HG03442 (cell line): Measurements from ENCODE around the gene FHIP1A.

ENCODE experiments used
- ATAC-seq: cut with Tn5 transposase; IDR thresholded peaks from one replicate; pipeline ENCODE4 v1.9.1; 2021; ENCODE audit warnings: mild to moderate bottlenecking, moderate library complexity; ENCODE audit not compliant: unreplicated experiment

Gene FHIP1A

DNA sequence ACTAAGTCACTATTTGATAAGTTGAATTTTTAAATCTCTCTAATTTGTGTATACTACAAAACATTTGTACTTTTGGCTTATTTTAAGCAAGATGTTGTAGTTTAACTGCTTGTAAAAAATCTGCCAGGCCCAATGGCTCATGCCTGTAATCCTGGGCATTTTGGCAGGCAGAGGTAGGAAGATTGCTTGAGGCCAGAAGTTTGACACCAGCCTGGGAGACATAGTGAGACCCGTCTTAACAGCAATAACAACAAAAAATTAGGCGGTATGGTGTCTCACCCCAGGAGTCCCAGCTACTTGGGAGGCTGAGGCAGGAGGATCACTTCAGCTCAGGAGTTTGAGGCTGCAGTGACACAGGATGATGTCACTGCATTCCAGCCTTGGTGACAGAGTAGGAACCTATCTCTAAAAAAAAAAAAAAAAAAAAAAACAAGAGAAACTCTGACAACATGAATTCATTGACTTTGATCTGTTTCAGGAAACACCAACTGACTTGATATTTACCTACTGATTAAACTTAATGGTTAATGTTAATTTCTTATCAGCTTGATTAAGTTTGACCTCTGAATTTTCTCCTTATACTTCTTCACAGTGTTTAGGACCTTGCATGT, 8.9 kb downstream of the FHIP1A start:
- no peak for ATAC-seq

DNA sequence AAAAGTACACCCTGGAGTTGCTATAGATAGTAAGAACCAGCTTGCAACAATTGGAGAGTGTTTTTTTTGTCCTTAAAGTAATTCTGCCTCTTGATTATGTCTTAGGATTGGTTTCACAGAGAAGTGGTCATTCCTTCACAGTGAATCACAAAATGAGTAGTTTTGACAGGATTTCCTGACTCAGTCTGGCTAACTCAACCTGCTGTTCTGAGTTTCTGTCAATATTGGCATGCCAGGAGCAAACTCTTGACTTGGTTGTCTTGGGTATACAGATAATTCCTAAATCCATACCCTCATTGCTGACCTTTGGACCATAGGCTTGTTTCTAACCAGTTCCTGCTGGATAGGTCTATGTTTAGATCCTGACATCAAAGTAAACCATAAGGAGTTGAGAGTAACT, 9.4 kb downstream of the FHIP1A start:
- no peak for ATAC-seq

DNA sequence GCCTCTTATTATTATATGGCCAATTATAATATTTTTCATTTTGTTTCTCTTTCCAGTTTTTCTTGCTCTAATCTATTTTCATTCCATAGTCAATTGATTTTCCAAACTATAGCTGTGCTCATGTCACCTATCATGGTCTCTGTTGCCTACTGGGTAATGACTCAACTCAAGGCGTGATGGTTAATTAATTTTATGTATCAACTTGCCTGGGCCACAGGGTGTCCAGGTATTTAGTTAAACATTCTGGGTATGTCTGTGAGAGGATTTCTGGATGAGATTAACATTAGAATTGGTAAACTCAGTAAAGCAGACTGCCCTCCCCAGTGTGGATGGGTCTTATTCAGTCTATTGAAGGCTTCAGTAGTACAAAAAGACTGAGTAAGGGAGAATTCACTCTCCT, 9.9 kb downstream of the FHIP1A start:
- no peak for ATAC-seq

DNA sequence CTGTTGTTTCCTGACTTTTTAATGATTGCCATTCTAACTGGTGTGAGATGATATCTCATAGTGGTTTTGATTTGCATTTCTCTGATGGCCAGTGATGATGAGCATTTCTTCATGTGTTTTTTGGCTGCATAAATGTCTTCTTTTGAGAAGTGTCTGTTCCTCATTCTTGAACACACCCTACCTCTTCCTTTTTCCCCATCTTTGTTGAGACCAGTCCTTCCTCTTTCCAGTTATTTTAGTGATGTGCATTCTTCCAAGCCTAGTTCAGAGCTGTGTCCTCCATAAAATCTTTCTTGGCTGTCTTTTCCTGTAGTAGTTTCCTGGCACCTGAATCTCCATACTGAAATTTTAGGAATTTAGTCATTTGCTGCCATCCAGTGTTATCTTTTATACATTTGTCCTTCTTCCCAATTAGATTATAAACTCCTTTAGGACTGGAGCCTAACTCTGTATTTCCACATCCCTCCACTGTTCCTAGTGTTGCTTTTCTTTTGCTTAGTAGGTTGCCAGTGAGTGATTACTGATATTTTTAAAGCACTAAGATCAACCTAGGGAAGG, 11.4 kb downstream of the FHIP1A start:
- no peak for ATAC-seq

DNA sequence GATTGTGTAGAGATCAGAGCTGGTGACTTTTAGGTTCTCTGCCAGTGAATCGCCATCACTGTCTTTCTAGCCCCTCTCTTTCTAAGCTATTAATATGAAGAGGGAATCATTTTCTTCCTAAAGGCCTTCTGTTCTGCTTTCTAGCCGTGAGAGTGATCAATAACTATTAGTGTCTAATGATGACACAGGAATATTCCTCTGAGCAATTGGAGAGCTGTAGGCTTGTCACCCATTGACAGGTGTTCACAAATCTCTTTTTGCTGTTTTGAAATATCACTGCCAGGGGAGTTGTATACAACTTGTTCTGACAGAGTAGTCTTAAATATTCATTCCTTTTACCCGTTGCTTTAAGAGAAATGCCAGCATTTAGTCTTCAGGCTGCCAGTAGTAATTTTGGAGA, 13.9 kb downstream of the FHIP1A start:
- no peak for ATAC-seq

DNA sequence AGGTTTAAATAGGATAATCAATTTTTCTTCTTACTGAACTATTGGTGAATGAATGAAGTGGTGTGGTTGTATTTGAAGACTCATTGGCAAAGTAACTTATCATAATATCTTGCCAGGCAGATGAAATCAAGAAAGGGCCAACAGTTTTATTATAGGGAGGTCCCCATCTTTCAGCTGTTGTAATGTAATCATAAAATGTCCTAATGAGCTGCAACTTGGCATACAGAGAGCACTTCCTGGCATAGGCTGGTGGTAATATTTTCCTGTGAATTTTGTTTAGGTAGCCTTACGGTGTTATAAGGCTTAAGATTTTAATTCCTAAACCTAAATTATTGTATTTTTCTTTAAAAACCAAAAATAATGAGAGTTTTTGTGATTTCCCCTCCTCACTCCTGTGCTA, 17.5 kb downstream of the FHIP1A start:
- no peak for ATAC-seq

DNA sequence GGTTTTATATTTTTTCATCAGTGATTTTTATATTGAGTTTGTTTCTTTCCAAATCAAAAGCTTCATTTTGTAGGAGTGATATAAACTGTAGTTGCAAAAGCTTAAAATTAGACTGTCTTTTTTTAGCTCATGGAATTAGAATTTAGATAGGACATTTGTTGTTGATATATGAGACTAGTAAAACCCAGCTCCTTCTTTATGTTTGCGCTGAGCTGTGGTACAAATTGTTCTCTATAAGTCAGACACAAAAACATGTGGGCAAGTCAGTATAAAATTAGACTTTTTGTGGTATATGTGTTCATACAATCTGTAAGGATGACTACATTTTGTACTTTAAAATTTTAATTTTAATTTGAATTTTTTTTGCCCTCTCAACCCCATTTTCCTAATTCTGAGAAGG, 18.3 kb downstream of the FHIP1A start:
- ATAC-seq, result no peak

DNA sequence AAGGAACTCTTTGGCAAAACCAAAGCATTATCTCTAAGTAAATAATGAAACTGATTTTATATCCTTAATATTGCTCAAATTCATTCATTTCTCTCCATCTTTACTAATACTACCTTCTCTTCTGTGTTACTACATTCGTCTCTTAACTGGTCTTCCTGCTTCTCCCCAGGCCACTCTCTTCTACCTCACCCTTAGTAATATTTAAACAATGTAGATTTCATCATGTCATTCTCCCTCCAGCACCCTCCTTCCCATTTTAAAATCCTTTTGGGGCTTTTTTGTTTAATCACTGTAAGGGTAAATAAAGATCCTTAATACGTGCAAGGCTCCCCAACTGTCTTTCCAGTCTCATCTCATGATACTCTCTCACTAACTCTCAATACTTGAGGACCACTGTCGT, 19.4 kb downstream of the FHIP1A start:
- ATAC-seq, result no peak

DNA sequence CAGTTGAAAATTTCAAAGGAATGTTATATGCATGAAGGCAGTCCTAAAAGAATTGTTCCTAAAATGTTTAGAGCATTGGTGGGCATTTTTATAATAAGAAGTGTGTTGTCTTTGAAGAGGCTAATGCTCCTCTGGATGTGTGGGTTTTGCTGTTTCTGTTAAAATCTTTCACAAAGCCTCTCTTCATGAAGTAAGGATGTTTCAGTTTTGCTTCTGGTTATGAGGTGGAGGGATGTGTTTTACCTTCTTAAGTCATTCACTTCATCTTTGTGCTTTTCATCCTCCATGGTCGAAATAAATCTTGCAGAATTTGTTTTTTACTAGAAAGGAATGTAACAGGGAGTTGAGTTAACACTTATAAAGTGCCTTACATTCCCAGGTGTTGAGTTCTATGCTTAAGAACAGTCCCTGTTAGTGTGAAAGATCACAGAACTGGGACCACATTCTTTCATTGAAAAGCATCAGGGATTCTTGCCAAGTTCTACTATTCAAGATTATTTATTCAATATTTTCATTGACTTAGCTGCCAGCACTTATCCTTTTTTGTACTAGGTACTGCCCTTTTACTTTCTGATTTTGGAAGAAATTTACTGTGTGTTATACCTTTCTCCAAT, 21.1 kb downstream of the FHIP1A start:
- no peak for ATAC-seq

DNA sequence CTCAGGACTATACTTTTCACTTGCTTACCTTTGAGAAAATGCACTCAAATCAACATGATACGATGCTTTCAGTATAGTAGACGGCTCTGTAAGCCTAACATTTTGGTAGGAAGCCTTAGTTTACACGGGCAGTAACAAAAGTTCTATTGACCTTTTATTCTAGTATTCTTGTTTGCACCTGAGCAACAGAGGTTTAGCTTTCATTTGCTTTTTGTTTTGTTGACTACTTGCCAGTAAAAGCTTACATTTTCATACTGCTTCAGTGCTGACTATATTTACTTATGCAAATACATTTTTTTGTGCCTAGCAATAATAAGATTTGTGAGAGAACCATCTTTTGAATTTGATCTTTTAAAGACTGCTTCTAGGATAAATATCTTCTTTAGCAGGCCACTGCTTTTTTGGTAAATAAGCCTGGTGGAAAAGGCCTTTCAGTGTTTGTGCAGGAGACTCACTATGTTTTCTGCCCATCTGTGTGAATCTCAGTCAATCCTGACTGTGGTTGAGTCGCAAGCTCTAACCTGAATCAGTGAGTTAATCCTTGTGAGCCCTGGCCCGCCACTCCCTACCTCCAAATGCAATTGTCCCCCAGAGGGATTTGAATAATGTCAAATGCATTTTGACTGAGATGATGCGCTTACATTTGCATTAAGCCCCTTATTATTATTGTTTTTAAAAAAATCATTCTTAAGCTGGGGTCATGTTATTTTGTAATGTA, 21.9 kb downstream of the FHIP1A start:
- no peak for ATAC-seq

DNA sequence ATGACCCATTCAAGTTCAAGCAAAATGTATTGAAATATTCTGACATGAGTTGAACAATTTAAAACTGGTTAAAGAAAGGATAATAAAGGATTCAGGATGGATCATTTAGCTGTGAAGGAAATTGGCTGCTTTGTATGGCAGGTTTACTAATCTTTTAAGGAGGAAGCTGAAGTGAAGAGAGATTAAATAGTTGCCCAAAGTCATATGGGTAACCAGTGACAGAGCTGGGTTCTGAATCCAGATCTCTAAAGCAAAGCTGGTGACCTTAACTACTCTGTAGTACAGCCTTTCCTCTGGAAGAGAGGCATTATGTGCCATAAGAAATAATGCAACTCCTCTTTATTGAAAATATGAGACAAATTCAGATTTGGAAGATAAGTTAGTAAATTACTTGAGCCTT, 22.8 kb downstream of the FHIP1A start:
- ATAC-seq, result no peak

DNA sequence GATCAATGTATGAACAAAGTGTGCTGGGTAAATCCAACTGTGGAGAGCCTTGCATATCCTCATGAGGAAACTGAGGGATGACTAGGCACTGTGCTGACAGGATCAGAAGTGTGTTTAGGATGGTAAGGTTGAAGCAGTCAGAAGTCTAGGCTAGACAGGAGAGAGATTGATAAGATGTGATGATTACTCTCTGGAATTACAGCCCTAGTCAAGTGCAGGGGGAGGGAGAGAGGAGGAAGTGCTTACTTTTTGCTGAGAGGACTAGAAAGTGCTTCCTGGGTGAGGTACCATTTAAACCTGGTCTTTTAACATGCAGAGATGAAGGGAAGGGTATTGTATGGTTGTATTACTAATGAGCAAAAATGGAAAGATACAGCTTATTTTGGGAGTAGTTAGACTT, 23.7 kb downstream of the FHIP1A start:
- no peak for ATAC-seq

DNA sequence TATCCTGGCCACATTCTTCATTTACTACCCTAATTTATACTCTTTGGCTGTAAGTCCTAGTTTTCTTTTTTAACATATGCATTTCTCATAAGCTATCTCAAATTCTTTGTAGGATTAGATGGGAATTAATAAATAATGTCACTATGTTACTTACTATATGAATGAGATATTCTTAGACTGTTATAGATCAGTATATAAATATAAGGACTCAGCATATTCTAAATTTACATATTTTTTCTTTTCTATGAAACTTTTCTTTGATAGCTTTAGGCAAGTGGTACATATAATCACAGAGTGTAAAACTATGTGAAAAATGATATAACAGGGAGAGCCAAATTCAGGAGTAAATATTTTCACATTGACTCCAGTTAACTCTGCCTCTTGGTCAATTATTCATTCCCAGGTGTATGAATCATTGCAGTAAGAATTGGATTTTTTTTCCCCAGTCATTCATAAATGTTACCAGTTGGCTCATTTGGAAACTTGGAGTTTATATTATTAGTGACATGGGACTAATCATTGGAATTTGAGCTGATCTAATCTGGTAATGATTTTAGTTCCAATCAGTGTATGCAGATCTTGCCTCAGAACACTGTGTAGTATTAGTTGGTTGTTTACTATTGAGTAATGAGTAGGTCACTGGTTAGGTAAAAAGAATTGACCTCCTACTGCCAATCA, 25.3 kb downstream of the FHIP1A start:
- no peak for ATAC-seq

DNA sequence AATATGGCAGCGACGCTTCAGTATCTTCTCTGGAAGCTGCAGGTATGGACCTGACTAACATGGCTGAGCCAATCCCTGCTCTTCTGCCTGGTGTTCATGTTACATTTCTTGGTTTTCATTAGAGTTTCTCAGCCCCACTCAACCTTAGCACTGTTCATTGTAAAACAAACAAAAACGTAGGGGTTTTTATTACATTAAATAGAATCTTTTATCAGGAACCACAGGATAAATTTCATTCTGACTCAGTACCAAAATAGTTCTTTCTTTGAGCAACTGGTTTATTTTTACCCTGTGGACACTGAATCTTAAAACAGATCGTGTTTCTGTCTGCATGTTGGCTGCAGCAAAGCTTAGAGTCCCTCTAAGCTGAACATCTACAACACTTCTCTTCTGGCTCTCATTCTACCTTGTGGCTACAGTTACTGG, 27.1 kb downstream of the FHIP1A start:
- ATAC-seq, result no peak

DNA sequence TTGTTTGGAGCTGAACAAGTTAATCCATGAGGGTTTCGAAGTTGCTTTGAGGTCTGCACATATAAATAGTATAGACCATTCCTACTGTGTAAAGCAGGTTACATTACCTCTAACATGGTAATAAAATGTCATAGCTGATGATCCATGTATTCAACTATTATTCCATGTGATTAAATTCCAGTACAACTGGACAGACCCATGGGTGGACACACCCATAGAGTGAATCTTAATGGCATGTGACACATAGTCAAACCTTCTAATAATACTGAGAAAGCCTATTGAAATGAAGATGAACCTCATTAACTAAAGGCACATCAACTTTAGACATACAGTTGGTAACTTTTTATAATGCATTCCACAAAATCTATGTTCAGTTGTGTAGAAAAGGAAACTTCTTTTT, 28.5 kb downstream of the FHIP1A start:
- ATAC-seq, result no peak

DNA sequence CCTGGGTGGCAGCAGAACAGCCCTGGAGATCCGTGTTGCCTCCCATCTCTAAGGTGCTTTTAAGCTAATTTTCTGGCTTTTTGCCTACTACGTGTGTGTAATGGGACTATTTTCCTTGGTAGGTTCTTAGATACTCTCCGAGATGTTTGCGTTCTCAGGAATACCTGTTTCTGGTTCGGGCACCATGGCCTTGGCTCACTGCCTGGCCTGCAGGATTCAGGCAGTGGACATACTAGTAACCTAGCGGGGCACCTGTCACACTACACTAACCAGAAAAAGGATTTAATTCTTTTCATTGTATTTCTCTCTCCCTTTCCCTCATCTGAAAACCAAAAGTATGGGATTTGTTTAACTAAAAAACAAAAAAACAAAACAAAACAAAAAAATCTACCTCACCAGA, 29.2 kb downstream of the FHIP1A start:
- no peak for ATAC-seq

DNA sequence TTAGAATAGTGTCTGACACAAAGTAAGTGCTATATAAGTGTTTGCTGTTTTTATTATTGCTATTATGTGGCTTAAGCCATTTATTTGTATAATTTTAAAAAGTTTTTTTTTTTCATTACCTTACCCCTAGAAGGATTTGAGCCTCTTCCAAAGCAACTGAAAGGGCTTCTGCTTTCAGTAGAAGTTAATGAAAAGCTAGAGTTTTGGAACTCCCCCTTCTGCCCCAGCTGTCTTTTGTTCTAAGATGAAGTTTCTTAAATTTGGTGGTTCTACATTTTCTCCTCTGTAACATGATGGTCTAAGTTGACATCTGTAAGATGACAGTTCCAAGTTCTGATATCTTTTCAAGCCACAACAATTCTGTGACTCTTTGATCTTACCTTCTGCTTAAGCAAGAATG, 30.3 kb downstream of the FHIP1A start:
- ATAC-seq, result no peak

DNA sequence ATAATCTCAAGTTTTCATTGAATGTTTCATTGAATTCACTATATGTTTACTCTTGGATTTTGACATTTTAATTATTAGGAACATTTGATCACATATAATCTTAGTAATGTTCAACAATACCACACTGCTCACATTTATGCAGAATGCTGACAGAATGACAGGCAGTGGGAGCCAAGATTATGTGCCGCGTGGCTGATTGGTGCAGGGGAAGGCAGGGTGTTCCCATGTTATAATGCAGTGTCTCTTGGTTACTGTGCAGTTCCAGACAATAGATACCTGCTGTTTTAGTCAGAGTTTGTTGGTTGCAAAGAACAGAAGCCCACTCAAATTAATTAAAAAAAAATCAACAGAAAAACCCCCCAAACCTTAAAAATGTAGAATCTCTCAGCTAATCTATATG, 33.0 kb downstream of the FHIP1A start:
- ATAC-seq, result no peak

DNA sequence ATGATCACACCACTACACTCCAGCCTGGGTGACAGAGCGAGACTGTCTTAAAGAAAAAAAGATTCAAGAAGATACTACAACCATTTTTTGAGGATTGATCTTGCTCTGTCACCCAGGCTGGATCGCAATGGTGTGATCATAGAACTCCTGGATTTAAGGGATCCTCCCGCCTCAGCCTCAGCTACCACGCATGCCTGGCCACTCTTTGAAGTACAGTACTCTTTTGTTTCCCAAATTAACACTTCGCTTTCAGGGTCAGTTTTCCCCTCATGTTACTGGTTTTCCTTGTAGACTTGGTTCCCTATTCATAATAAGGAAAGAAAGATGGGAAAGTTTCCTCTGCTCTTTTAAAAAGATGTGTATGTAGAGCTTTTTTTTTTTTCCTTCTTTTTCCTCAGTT, 34.3 kb downstream of the FHIP1A start:
- ATAC-seq, result no peak

DNA sequence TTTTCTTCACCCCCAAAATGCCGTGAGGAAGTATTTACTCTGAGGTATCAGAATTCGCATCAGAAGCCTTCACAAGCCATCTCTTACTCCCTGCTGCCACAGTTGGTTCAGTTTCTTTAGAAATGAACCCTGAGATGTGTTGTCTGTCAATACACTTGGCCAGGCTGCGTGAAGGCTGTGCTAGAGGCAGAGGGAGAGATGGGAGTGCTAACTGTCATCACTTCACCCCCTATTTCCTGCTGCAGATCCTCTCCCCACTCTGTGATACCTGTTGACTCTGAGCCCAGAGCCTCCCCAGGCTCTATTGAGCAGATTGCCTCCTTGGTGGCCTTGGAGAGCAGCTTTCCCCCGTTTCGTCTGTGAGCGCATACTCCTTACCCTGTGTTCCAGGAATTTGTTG, 34.8 kb downstream of the FHIP1A start:
- no peak for ATAC-seq

DNA sequence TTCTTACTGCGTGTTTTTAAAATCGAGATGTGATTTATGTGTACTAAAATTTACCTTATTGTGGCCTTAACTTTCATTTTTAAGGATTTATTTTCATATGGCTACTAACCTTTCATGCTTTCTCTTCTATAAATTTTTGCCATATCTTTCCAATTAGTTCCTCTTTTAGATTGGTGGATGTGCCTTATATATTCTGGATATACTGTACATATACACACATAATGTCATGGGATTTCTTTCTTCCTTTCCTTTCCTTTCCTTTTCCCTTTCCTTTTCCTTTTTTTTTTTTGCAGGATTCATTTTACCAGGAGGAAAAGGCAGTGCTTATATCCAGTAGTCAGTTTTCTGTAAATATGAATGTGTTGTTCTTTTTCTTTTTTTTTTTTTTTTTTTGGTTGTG, 37.2 kb downstream of the FHIP1A start:
- no peak for ATAC-seq

DNA sequence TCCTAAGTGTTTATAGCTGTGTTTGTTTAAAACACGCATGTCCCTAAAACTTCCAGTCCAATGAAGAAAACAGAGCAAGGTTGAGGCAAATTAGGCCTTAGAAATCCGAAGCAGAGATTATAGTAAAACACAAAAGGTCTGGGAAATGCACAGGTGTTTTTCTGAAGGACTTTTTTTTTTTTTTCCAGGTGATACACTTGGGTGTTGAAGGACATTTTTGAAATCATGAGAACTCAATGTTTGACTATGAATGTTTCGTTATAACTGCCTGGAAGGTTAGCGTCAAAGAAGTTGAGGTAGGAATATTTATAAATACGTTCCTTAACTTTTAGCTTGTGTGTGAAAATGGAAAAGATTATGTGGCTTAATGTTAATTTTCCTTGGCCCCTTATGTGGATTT, 45.5 kb downstream of the FHIP1A start:
- ATAC-seq, result no peak
